Measurements from ENCODE around the gene ARL2. TPM values are rescaled to one million over a fixed set of nuclear protein-coding genes. Genes with fewer than 3 reads are reported as not detected.
A peak's percentile ranks its signal among the peaks of the same experiment; 100 is the strongest.

The ARL2 gene
- 100 to 1,000 TPM in 3 of 4 donors, 10 to 100 TPM in 1; 95.1 to 199 (median 160) TPM for total RNA-seq

- peak; percentile 91 for ATAC-seq (ENCODE audit: low FRiP score)
- peak; percentile 55 for DNase-seq (ENCODE audit: low spot score)
- peak in 1 of 3 donors; percentile 96 for TF ChIP-seq CTCF (IDR thresholded peaks at IDR 0.05)
These were observed at the start of gene ARL2 for GRCh38 chr11:65013888-65014725. Gene ARL2, plus strand, starts transcription at chr11:65014160. Its CDS starts 48 bp downstream, at chr11:65014208.

GRCh38 chr11:64967375-64967774, 46.6 kb upstream of the ARL2 start:
- no peak for ATAC-seq (ENCODE audit: low FRiP score)
- no peak for DNase-seq (ENCODE audit: low spot score)
- no peak for TF ChIP-seq CTCF (IDR thresholded peaks at IDR 0.05)

- ATAC-seq (ENCODE audit: low FRiP score) (no peak), DNase-seq (ENCODE audit: low spot score) (no peak)
- TF ChIP-seq CTCF (IDR thresholded peaks at IDR 0.05) = no peak
These were observed 44.8 kb upstream of the ARL2 start for GRCh38 chr11:64969209-64969608.

- peak; percentile 26 for ATAC-seq (ENCODE audit: low FRiP score)
- no peak for DNase-seq (ENCODE audit: low spot score)
- no peak for TF ChIP-seq CTCF (IDR thresholded peaks at IDR 0.05)
These were observed 43.2 kb upstream of the ARL2 start for GRCh38 chr11:64970731-64971151.

- ATAC-seq (ENCODE audit: low FRiP score) (peak; percentile 76), DNase-seq (ENCODE audit: low spot score) (peak; percentile 52)
- TF ChIP-seq CTCF (IDR thresholded peaks at IDR 0.05) = no peak
These were observed 42.3 kb upstream of the ARL2 start, which contains the start of gene MAJIN for GRCh38 chr11:64971421-64972233. Gene MAJIN, minus strand, starts transcription at chr11:64972108. Its CDS starts 12,703 bp downstream, at chr11:64959405.

- no peak for ATAC-seq (ENCODE audit: low FRiP score)
- TF ChIP-seq CTCF (IDR thresholded peaks at IDR 0.05) = no peak
These were observed 39.8 kb upstream of the ARL2 start for GRCh38 chr11:64974124-64974523.

More at GRCh38 chr11:64974124-64974523, 39.8 kb upstream of the ARL2 start:
- DNase-seq (ENCODE audit: low spot score) = no peak

Measured in omental fat pad (tissue), 4 donors.